T-helper 17 cell (primary cell): ENCODE measurements around the gene G3BP1. TPM values are rescaled to one million over a fixed set of nuclear protein-coding genes. Genes with fewer than 3 reads are reported as not detected.
A peak's percentile ranks its signal among the peaks of the same experiment; 100 is the strongest.
"Not testable (repeated sequence)": the region's sequence is repeated elsewhere in the genome, so short reads cannot be mapped to it uniquely, and the experiment has no call there.

Experiments used
- ATAC-seq: fragments of 150-1000 bp; cut with Tn5 transposase; 2 replicates; pipeline ENCODE4 v1.10.0; 2021; ENCODE audit warnings: mild to moderate bottlenecking, moderate library complexity
- DNase-seq, 3 donors: peaks; one replicate each; pipeline versions ENCODE4 v3.0.0 to v3.0.0-alpha.2; 2020 to 2021
- H3K9me3 ChIP-seq: one replicate; pipeline ENCODE4 v1.7.0; 2013; ENCODE audit warnings: low read length, mild to moderate bottlenecking; ENCODE audit not compliant: control insufficient read depth, poor library complexity, severe bottlenecking
- H3K27ac Mint-ChIP-seq: one replicate; pipeline ENCODE4 v1.8.0; 2022; ENCODE audit warnings: mild to moderate bottlenecking, moderate library complexity, mixed read lengths
- H3K27me3 Mint-ChIP-seq: one replicate; pipeline ENCODE4 v1.8.0; 2022; ENCODE audit warnings: mixed read lengths
- H3K36me3 Mint-ChIP-seq: one replicate; pipeline ENCODE4 v1.8.0; 2022; ENCODE audit warnings: low read depth, mixed read lengths
- H3K4me1 Mint-ChIP-seq: one replicate; pipeline ENCODE4 v1.8.0; 2022; ENCODE audit warnings: mild to moderate bottlenecking, mixed read lengths
- H3K4me3 Mint-ChIP-seq: one replicate; pipeline ENCODE4 v1.8.0; 2022; ENCODE audit warnings: mild to moderate bottlenecking, moderate library complexity, mixed read lengths
- total RNA-seq, 4 donors: library from RNA in 2 of 4; stranded (reverse) in 2 of 4; gene quantifications; one replicate each; pipeline ENCODE4 v1.2.3 and lab custom pipeline; 2022 to 2026

G3BP1 gene
- total RNA-seq, 2 donors from 2014 or later: 115 to 117 TPM

DNA sequence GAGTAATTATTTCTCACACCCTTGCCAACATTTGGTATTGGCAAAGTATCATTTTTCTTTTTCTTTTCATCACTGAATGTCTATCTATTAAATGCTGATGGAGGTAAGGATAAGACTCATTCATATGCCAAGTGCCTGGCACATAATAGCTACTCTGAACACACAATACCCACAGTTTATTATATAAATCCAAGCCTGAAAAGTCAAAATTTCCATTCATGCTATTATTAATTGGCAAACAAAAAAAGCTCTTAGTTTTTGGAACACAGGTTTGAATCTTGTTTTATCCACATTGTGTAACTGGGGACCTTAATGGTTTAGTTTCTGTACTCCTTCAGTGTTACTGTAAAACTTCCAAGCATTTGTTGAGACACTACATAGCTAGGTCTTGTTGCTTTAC is 7.0 kb upstream of the G3BP1 start:
- no peak overlapping the region for H3K27ac Mint-ChIP-seq
- H3K4me3 Mint-ChIP-seq: no peak overlapping the region
- no peaks in the 10 kb centered on the region for H3K27me3 Mint-ChIP-seq
- DNase-seq: no peak
- no peaks in the 10 kb centered on the region for H3K9me3 ChIP-seq
- no peak for ATAC-seq
- no peaks in the 10 kb centered on the region for H3K36me3 Mint-ChIP-seq
- peaks cover 6% of the 10 kb centered on the region for H3K4me1 Mint-ChIP-seq

GRCh38 chr5:151766975-151767374 is 4.8 kb upstream of the G3BP1 start:
- DNase-seq (no peak), ATAC-seq (no peak)
- H3K4me3 Mint-ChIP-seq: peak overlapping the region; percentile 21
- no peak overlapping the region for H3K27ac Mint-ChIP-seq
- H3K4me1 Mint-ChIP-seq: peaks cover 9% of the 10 kb centered on the region
- no peaks in the 10 kb centered on the region for H3K9me3 ChIP-seq
- H3K27me3 Mint-ChIP-seq: no peaks in the 10 kb centered on the region
- H3K36me3 Mint-ChIP-seq: no peaks in the 10 kb centered on the region

GRCh38 chr5:151770383-151771258 is 1.1 kb upstream of the G3BP1 start:
- ATAC-seq: peak; percentile 4
- no peaks in the 10 kb centered on the region for H3K9me3 ChIP-seq
- Mint-ChIP-seq H3K36me3 (no peaks in the 10 kb centered on the region), H3K4me1 (peaks cover 26% of the 10 kb centered on the region), H3K27me3 (no peaks in the 10 kb centered on the region), H3K27ac (no peak overlapping the region), H3K4me3 (no peak overlapping the region)
- DNase-seq: peak in 2 of 3 donors; percentile 6 to 14

DNA sequence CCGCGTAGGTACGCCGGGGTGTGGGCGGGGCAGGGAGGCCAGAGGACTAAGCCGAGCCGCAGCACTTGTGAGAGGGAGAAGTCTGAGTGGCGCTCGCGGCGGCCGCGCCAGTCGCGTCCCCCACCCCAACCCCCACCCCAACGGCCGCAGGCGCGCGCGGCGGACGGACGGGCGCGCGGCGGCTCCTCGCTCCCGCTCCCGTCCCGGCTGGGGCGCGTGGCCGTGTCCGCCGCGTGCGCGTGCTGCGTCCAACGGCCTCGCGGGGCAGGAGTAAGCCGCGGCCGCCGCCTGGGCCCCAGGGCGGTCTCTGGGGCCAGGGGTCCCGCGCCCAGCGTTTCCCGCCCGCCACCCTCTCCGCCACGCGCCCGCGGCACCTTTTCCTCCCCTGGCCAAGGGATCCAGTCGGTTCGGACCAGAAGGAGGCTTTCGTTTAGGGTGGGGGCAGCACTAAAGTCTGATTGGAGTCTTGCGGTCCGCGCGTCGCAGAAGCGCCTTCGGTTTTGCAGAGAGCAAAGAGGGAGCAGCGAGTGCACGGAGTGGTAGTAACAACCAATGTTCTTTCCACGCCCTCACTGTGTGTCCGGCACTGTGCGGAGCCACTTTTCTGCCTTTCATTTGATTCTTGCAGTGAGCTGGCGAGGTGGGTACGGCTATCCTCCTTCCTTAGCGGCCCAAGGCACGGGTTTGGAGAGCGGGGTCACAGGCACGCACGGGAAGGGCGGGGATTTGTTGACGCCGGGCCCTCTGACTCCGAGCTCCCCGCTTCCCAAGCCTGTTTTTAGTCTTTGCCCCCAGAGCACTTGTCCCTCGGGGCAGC is 483 bp downstream of the G3BP1 start:
- Mint-ChIP-seq H3K4me1 (peaks cover 36% of the 10 kb centered on the region), H3K4me3 (no peak overlapping the region), H3K36me3 (no peaks in the 10 kb centered on the region), H3K27ac (no peak overlapping the region), H3K27me3 (no peaks in the 10 kb centered on the region)
- H3K9me3 ChIP-seq: no peaks in the 10 kb centered on the region
- ATAC-seq (no peak), DNase-seq (peak in 1 of 3 donors; percentile 15)

DNA sequence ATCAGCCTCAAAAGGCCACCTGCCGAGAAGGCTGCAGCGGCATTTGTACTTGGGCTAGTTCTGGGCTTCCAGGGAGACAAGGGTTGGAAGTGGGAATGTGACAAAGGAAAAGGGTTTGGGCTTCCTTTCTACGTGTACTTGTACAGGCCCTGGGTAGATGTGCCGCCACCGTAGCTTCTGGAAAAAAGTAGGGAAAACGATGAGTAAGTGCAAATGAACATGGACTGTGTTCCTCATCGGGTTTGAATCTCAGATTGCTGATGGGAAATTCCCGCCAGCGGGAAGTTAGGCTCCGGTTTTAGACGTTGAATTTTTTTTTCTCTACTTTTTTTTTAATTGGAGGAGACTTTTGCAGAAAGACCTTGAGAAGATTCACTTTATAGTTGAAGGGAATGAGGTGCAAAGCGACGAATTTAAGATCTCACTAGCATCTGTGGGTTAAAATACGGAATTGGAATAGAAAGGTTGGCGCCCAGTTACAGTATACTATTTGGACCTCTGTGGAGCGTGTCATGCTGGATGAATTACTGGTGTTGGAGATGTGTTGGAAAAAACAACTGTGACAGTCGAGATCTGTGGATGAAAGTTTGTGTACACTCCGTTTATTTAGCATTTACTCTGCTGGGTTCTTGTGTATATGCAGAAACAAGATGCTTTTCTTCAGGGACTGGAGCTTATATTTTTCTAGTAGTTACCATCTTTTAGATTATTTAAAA is 1.2 kb downstream of the G3BP1 start:
- H3K9me3 ChIP-seq: no peaks in the 10 kb centered on the region
- Mint-ChIP-seq H3K27me3 (no peaks in the 10 kb centered on the region), H3K4me3 (no peak overlapping the region), H3K4me1 (peaks cover 43% of the 10 kb centered on the region), H3K36me3 (no peaks in the 10 kb centered on the region), H3K27ac (no peak overlapping the region)
- ATAC-seq (no peak), DNase-seq (no peak)

DNA sequence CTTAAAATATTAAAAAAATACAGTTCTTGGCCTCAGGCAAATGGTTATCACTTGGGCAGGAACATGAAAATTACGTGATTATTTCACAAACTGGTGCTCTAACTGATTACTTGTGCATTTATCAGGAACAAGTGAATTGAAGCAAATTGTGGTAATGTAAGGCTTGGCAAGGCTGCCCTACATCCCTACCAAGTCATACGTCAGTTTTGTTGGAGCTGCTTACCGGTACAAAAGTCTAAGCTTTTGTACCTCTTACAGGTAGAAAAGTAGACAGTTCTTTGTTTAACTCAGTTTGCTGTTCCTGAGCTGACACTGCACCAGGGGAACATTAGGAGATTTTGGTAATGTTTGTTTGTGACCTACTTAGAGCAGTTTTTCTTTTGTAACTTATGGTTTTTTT is 2.2 kb downstream of the G3BP1 start:
- DNase-seq: no peak
- Mint-ChIP-seq H3K27ac (no peak overlapping the region), H3K4me3 (no peak overlapping the region), H3K4me1 (peaks cover 49% of the 10 kb centered on the region), H3K36me3 (no peaks in the 10 kb centered on the region), H3K27me3 (no peaks in the 10 kb centered on the region)
- no peak for ATAC-seq
- H3K9me3 ChIP-seq: no peaks in the 10 kb centered on the region

- Mint-ChIP-seq H3K27ac (no peak overlapping the region), H3K36me3 (no peaks in the 10 kb centered on the region), H3K27me3 (no peaks in the 10 kb centered on the region), H3K4me3 (peak overlapping the region; percentile 74), H3K4me1 (peaks cover 56% of the 10 kb centered on the region)
- DNase-seq (no peak), ATAC-seq (no peak)
- H3K9me3 ChIP-seq: no peaks in the 10 kb centered on the region
These were observed 3.4 kb downstream of the G3BP1 start for GRCh38 chr5:151775025-151775606.

GRCh38 chr5:151779531-151780125 is 7.9 kb downstream of the G3BP1 start:
- peak overlapping the region; percentile 61 for H3K27ac Mint-ChIP-seq
- DNase-seq (no peak), ATAC-seq (no peak)
- H3K27me3 Mint-ChIP-seq: no peaks in the 10 kb centered on the region
- no peaks in the 10 kb centered on the region for H3K9me3 ChIP-seq
- peak overlapping the region; percentile 71 for H3K4me3 Mint-ChIP-seq
- peaks cover 63% of the 10 kb centered on the region for H3K4me1 Mint-ChIP-seq
- no peaks in the 10 kb centered on the region for H3K36me3 Mint-ChIP-seq

GRCh38 chr5:151780348-151780747 is 8.6 kb downstream of the G3BP1 start:
- DNase-seq (no peak), ATAC-seq (no peak)
- H3K9me3 ChIP-seq: no peaks in the 10 kb centered on the region
- H3K4me3 Mint-ChIP-seq: peak overlapping the region; percentile 65
- H3K27ac Mint-ChIP-seq: peak overlapping the region; percentile 21
- peaks cover 62% of the 10 kb centered on the region for H3K4me1 Mint-ChIP-seq
- no peaks in the 10 kb centered on the region for H3K36me3 Mint-ChIP-seq
- no peaks in the 10 kb centered on the region for H3K27me3 Mint-ChIP-seq

DNA sequence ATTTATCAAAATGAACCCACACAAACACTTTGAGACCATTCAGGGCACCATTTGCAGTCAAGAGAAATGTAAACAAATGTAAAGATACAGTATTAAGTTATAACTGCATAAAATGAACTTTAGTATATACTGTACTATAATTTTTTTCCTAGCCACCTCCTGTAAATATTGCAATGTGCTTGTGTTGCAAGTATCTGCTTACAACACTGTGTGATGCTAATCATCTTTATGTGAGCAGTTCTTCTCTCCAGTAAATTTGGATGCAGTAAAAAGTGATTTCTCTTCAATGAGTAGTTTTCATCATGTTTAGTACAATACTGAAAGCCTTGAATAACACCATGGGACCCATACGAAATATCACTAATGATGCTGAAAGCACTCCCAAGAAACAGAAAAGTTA is 9.4 kb downstream of the G3BP1 start:
- Mint-ChIP-seq H3K27ac (peak overlapping the region; percentile 71), H3K4me1 (peaks cover 61% of the 10 kb centered on the region), H3K4me3 (no peak overlapping the region), H3K27me3 (no peaks in the 10 kb centered on the region), H3K36me3 (no peaks in the 10 kb centered on the region)
- no peaks in the 10 kb centered on the region for H3K9me3 ChIP-seq
- ATAC-seq (peak; percentile 16), DNase-seq (no peak)

DNA sequence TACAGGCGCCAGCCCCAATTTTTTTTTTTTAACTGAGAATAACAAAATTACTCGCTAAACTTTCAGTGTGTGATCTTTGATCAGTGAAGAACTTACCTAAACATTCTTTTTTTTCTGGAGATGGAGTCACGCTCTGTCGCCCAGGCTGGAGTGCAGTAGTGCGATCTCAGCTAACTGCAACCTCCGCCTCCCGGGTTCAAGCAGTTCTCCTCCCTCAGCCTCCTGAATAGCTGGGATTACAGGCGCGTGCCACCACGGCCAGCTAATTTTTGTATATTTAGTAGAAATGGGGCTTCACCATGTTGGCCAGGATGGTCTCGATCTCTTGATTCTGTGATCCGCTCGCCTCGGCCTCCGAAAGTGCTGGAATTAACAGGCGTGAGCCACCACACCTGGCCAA is 11.9 kb downstream of the G3BP1 start:
- DNase-seq, H3K4me3 Mint-ChIP-seq, H3K36me3 Mint-ChIP-seq, H3K27me3 Mint-ChIP-seq, ATAC-seq, H3K9me3 ChIP-seq: not testable (repeated sequence)
- H3K4me1 Mint-ChIP-seq: peaks cover 44% of the 10 kb centered on the region
- H3K27ac Mint-ChIP-seq: peak overlapping the region; percentile 62

GRCh38 chr5:151784141-151784540 is 12.4 kb downstream of the G3BP1 start:
- H3K27me3 Mint-ChIP-seq: no peaks in the 10 kb centered on the region
- ATAC-seq (no peak), DNase-seq (no peak)
- no peak overlapping the region for H3K4me3 Mint-ChIP-seq
- H3K27ac Mint-ChIP-seq: no peak overlapping the region
- no peaks in the 10 kb centered on the region for H3K36me3 Mint-ChIP-seq
- peaks cover 39% of the 10 kb centered on the region for H3K4me1 Mint-ChIP-seq
- no peaks in the 10 kb centered on the region for H3K9me3 ChIP-seq
